Skeletal muscle tissue (tissue), 4 donors: ENCODE results near the gene NR2F6. TPM values are rescaled to one million over a fixed set of nuclear protein-coding genes. Genes with fewer than 3 reads are reported as not detected.

Source experiments
- H3K27ac ChIP-seq: one replicate; pipeline ENCODE4 v1.7.0; 2013; ENCODE audit warnings: mild to moderate bottlenecking, low read depth, low read length, inconsistent platforms
- H3K27me3 ChIP-seq, 3 donors: one replicate each; pipeline ENCODE4 v1.7.0; 2013; ENCODE audit warnings: low read length in 3 of 3; ENCODE audit not compliant: control insufficient read depth in 3 of 3, insufficient read depth in 3 of 3
- H3K36me3 ChIP-seq, 3 donors: one replicate each; pipeline ENCODE4 v1.7.0; 2013; ENCODE audit warnings: low read length in 3 of 3; ENCODE audit not compliant: control insufficient read depth in 3 of 3, insufficient read depth in 3 of 3
- H3K4me1 ChIP-seq, 3 donors: one replicate each; pipeline ENCODE4 v1.7.0; 2013; ENCODE audit warnings: low read length in 3 of 3, mild to moderate bottlenecking in 3 of 3; ENCODE audit not compliant: control insufficient read depth in 3 of 3, insufficient read depth in 3 of 3
- H3K4me3 ChIP-seq, 3 donors: one replicate each; pipeline ENCODE4 v1.7.0; 2013; ENCODE audit warnings: low read length in 3 of 3
- H3K9ac ChIP-seq, 3 donors: one replicate each; pipeline ENCODE4 v1.7.0; 2013; ENCODE audit warnings: low read length in 3 of 3, mild to moderate bottlenecking in 3 of 3, moderate library complexity in 2 of 3, low read depth in 1 of 3
- H3K9me3 ChIP-seq, 3 donors: one replicate each; pipeline ENCODE4 v1.7.0; 2013; ENCODE audit warnings: low read length in 3 of 3; ENCODE audit not compliant: control insufficient read depth in 3 of 3
- total RNA-seq: library from RNA; depleted of rRNA; stranded (reverse); fragments of >200 nt; gene quantifications from one replicate; pipeline ENCODE4 v1.2.3, GENCODE V29; 2014
- donor health status: Osteomylitis.

The NR2F6 gene
- total RNA-seq, 1 donor from 2014 or later, result 21.9 TPM

DNA sequence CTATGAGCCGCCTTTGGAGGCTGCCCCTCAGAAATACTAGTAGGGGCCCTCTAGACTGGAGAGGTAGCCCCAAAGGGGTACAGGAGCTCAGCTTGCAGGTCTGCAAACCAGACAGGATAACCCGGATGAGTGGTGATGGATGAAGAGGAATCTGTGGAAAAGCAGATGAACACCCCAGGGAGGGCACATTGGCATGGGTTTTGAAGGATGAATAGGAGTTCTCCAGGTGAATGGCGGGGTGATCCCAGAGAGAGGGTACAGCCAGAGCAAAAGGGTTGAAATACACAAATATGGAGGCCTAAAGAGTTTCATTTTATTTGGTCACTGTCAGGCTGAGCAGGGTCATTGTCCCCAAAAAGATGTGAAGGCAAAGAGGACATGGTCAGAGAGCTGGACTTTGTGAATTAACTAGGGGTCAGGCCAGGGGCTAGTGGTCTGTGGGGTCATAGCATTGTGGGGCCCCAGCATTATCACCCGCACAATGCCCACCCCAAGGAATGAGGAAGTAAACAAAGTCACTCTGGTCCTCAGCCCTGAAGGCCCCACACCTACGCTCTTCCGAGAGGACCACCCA, 4.8 kb downstream of the NR2F6 start:
- Histone ChIP-seq H3K9ac (no peak overlapping the region), H3K4me3 (no peak overlapping the region), H3K27ac (no peak overlapping the region), H3K4me1 (peaks cover 25 to 41% (median 34%) of the 10 kb centered on the region in 3 donors), H3K27me3 (no peaks in the 10 kb centered on the region), H3K9me3 (no peaks in the 10 kb centered on the region), H3K36me3 (peaks cover 6 to 13% (median 6%) of the 10 kb centered on the region in 3 donors)

DNA sequence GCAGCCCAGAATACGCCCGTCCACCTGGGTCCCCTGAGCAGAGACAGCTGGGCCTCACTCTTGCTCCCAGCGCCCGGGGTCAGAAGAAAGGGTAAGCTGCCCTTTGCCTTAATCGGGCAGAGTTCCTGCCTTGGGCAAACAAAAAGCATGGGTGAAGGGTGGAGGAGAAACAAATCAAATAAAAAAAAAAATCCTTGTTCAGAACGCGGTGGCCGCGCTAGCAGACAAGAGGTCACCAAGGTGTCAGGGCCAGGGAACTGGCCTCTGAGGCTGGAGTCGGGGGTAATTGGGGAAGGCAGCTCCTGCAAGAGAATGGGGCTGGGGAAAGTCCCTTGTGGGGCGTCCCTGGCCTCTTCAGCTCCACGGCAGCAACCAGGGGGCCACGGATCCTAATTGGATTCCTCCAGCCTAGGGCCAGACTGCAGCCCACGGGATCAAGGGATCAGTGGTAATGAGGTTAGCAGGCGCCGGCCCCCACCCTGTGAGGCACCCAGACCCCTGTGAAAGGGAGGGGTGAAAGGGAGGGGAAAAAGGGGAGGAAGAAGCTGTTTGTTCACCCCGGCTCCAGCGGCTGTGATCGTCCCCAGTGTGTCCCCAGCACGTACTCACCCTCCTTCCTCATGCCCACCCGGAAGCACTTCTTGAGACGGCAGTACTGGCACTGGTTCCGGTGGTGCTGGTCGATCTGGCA, 5.5 kb downstream of the NR2F6 start:
- Histone ChIP-seq H3K27ac (no peak overlapping the region), H3K36me3 (peaks cover 6 to 13% (median 6%) of the 10 kb centered on the region in 3 donors), H3K4me3 (no peak overlapping the region), H3K4me1 (peaks cover 29 to 44% (median 37%) of the 10 kb centered on the region in 3 donors), H3K9ac (peak overlapping the region in 1 of 3 donors; percentile 8), H3K9me3 (no peaks in the 10 kb centered on the region), H3K27me3 (no peaks in the 10 kb centered on the region)

DNA sequence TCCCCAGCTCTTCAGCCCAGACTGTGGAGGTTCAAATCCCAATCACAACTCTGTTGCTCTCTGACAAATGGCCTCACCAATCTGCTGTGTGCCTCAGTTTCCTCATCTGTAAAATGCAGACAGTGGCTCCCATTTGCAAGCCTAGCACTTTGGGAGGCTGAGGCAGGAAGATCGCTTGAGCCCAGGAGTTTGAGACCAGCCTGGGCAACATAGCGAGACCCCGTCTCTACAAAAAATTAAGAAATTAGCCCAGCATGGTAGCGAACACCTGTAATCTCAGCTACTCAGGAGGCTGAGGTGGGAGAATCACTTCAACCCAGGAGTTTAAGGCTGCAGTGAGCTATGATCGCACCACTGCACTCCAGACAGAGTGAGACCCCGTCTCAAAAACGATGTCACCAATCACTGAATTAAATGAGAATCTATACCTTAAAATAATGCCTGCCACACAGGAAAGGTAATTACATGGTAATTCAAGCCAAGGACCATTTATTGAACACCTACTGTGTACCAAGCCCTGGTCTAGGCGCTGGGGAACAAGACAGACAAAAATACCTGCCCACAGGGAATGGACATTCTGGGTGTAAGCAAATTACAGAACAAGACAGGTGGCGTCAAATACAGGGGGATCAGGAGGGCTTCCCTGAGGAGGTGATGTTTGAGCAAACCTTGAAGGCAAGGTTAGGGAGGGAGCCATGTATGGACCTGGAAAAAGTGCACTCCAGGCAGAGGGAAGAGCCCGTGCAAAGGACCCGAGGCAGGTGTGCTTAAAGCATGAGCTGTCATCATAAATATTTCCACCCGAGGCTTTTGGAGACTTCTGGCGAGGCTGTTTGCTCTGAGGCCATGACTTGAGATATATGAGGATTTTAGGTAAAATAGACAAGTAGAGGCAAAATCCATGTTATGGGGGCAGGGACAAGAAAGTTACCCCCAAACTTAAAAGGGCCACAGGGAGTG, 7.7 kb downstream of the NR2F6 start:
- Histone ChIP-seq H3K27me3 (no peaks in the 10 kb centered on the region), H3K4me3 (no peak overlapping the region), H3K36me3 (peaks cover 9 to 13% (median 11%) of the 10 kb centered on the region in 3 donors), H3K9me3 (no peaks in the 10 kb centered on the region), H3K4me1 (peaks cover 24 to 33% (median 33%) of the 10 kb centered on the region in 3 donors), H3K27ac (no peak overlapping the region), H3K9ac (no peak overlapping the region)

DNA sequence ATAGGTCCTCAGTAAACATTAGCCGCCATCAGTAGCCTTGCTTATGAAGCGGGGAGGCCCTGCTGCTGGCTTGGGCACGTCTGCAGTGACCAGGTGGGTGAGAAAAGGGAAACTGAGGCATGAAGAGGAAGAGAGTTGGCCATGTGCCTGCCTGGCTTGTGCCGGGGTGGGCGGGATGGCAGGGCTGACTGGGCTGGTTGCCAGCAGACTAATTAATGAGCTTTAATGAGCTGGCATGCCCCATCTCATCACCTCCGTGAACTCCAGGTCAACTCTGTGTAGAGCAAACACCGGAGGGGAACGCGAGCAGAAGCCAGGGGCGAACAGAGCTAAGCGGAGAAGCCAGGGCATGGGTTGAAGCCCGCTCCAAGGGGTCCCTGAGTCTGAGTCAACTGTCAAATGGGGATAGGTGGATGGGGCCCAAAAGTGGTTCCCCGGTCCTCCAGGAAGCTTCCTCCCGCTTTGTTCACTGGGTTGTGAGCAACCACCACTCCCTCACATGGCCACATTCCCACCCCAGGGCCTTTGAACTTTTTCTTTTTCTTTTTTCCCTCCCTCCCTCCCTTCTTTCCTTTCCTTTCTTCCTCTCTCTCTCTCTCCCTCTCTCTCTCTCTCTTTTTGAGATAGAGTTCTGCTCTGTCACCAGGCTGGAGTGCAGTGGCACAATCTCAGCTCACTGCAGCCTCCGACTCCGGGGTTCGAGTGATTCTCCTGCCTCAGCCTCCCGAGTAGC, 8.7 kb downstream of the NR2F6 start:
- peaks cover 19 to 25% (median 23%) of the 10 kb centered on the region in 3 donors for H3K4me1 ChIP-seq
- H3K27ac ChIP-seq, result no peak overlapping the region
- peaks cover 9 to 19% (median 13%) of the 10 kb centered on the region in 3 donors for H3K36me3 ChIP-seq
- no peak overlapping the region for H3K9ac ChIP-seq
- H3K27me3 ChIP-seq, result no peaks in the 10 kb centered on the region
- H3K9me3 ChIP-seq, result no peaks in the 10 kb centered on the region
- H3K4me3 ChIP-seq, result no peak overlapping the region

DNA sequence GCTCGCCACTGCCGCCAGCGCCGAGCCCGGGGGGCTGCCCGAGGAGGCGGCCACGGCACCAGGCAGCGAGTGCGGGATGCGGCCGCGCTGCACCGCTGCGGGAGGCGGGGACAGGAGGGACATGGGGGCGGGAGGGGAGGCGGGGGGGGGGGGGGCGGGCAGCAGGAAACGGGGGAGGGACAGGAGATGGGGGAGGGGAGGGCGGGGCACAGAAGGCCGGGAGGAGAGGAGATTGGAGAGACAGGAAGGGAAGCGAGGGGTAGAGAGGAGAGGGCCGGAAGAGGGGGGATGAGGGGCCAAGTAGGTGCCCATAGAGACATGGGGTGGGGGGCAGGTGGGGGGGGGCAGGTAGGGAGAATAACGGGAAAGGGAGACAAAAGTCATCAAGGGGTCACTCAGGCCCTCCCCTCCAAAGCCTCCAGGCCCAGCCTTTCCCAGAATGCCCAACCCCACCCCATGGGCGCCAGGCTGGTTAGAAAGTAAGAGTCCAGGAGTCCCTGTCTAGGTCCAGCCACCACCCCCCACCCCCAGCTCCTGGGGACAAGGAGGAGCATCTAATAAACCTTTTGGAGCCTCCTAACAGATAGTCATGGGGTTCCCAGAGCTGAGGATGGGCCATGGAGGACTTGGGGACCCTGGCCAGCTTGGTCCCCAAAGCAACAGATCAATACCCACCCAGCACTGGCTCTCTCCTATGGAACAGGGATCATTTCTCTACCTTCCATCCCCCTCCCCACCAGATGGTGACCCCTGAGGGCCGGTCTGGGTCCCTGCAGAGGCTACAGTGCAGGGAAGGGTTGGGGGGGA, 9.5 kb downstream of the NR2F6 start:
- Histone ChIP-seq H3K9ac (peak overlapping the region in 1 of 3 donors; percentile 71), H3K4me3 (peak overlapping the region in 2 of 3 donors; percentile 63 to 70), H3K27me3 (no peaks in the 10 kb centered on the region), H3K27ac (no peak overlapping the region), H3K36me3 (peaks cover 9 to 23% (median 17%) of the 10 kb centered on the region in 3 donors), H3K9me3 (no peaks in the 10 kb centered on the region), H3K4me1 (peaks cover 13 to 21% (median 18%) of the 10 kb centered on the region in 3 donors)

DNA sequence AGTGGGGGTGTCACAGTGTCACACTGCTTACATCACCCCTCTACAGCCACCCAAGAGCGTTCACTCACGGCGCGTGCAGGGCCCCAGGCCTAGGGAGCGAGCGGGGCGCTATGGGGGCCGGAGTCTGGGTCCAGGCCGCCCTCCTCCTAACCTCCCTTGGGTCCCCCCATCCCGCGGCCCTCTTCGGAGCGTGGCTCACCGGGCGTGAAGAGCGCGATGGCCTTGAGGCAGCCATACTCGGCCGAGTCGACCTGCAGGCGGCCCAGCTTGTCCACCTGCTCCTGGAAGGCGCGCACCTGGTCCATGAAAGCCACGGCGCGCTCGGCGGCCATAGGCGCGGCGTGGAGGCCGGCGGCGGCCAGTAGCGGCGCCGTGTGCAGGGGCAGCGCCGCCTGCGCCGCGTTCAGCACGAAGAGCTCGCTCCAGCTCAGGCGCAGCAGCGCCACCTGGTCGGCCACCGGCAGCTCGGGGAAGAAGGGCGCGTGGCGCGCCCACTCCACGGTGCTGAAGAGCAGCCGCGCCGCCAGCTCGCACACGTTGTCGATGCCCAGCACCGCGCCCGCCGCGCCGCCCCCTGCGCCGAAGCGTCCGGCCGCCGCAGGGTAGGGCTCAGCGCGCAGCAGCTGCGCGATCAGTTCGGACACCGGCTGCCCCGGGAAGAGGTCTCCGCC, 10.3 kb downstream of the NR2F6 start:
- no peaks in the 10 kb centered on the region for H3K27me3 ChIP-seq
- H3K27ac ChIP-seq, result peak overlapping the region; percentile 36
- H3K36me3 ChIP-seq, result peaks cover 7 to 25% (median 16%) of the 10 kb centered on the region in 3 donors
- H3K4me3 ChIP-seq, result peak overlapping the region; percentile 3 to 70 (median 63)
- H3K9ac ChIP-seq, result peak overlapping the region; percentile 20 to 71 (median 64)
- H3K4me1 ChIP-seq, result peaks cover 11 to 19% (median 15%) of the 10 kb centered on the region in 3 donors
- no peaks in the 10 kb centered on the region for H3K9me3 ChIP-seq

DNA sequence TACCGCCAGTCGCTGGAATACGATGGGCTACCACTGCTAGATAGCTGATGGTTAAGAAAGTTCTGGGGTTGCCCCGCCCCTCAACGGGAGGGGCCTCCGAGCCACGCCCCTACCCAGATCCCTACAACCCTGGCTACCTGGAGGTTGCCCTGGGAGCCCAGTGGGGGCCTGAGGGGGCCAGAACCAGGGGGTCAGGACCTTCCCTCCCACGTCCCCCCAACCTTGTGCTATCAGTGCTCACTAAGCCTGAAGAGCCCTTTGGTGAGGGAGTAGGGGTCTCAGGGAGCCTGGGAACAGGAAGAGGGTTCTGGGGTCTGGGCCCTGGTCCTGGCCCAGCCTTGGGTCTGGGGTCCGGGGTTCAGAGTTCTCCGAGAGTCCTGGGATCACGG, 10.8 kb downstream of the NR2F6 start:
- Histone ChIP-seq H3K9me3 (no peaks in the 10 kb centered on the region), H3K4me1 (peaks cover 11 to 19% (median 15%) of the 10 kb centered on the region in 3 donors), H3K9ac (peak overlapping the region; percentile 20 to 71 (median 64)), H3K27ac (peak overlapping the region; percentile 36), H3K36me3 (peaks cover 10 to 25% (median 16%) of the 10 kb centered on the region in 3 donors), H3K4me3 (peak overlapping the region; percentile 3 to 70 (median 63)), H3K27me3 (no peaks in the 10 kb centered on the region)

DNA sequence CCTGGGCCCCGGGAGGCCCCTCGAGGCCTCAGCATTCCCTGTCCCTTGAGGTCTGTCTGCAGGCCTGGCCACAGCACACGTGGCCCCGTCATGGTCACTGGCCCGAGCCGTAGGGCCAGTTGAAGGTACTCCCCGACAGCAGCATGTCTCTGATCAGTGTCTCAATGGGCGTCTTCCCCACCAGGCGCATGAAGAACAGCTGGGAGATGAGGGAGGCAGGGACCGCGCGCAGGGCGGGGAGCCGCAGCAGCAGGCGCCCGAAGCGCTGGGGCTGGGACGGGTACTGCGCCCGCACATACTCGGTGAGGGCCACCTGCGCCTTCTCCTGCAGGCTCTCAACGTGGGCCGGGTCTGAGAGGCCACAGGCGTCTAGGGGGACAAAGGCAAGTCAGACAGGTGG, 13.5 kb downstream of the NR2F6 start:
- no peak overlapping the region for H3K9ac ChIP-seq
- no peaks in the 10 kb centered on the region for H3K27me3 ChIP-seq
- no peak overlapping the region for H3K4me3 ChIP-seq
- H3K36me3 ChIP-seq, result peaks cover 8 to 25% (median 16%) of the 10 kb centered on the region in 3 donors
- no peaks in the 10 kb centered on the region for H3K9me3 ChIP-seq
- H3K4me1 ChIP-seq, result peaks cover 11 to 20% (median 15%) of the 10 kb centered on the region in 3 donors
- no peak overlapping the region for H3K27ac ChIP-seq
